Non-pigmented ciliary epithelial cell (primary cell): Measurements from ENCODE around the gene FBXO46.

Source experiments
- DNase-seq: peaks from one replicate; pipeline ENCODE4 v3.0.0-alpha.2; 2010; ENCODE audit warnings: low read depth

Gene FBXO46

DNA sequence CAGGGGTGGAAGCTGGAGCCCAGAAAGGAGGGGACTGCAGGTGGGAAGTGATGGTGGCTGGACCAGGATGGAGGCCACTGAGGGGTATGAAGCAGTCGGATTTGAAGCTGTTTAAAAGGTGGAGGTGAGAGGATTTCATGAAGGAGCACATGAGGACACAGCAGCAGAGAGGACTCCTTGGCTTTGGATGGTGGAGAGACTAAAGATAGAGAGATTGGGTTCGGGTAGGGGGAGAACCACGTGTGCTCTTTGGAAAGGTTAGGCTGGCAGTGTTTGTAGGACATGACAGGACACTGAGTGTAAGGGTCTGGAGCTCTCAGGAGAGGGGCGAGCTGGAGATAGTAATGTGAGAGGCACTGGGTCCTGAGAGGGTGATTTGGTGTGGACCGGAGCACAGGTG, 47.8 kb downstream of the FBXO46 start:
- no peak for DNase-seq

- no peak for DNase-seq
Measured at GRCh38 chr19:45682117-45682516, 48.6 kb downstream of the FBXO46 start.

DNA sequence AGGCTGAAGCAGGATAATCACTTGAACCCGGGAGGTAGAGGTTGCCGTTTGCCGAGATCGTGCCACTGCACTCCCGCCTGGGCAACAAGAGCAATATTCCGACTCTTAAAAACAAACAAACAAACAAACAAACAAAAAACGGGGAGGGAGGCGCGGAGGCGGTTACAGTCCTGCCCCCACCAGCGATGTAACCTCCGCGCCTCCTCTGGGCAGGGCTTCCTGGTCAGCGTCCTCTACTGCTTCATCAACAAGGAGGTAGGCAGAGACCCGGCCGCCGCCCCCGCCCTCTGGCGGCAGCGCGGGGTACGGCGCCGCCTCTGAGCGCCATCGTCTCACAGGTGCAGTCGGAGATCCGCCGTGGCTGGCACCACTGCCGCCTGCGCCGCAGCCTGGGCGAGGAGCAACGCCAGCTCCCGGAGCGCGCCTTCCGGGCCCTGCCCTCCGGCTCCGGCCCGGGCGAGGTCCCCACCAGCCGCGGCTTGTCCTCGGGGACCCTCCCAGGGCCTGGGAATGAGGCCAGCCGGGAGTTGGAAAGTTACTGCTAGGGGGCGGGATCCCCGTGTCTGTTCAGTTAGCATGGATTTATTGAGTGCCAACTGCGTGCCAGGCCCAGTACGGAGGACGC, 49.2 kb downstream of the FBXO46 start:
- DNase-seq, result no peak

- DNase-seq, result no peak
Measured at GRCh38 chr19:45677351-45678230, 53.1 kb downstream of the FBXO46 start.

GRCh38 chr19:45676851-45677263, 53.8 kb downstream of the FBXO46 start:
- no peak for DNase-seq

GRCh38 chr19:45674946-45675345, 55.8 kb downstream of the FBXO46 start:
- no peak for DNase-seq

GRCh38 chr19:45670670-45671453, 59.8 kb downstream of the FBXO46 start:
- DNase-seq, result no peak

- no peak for DNase-seq
Measured at GRCh38 chr19:45668342-45668871, 62.3 kb downstream of the FBXO46 start.

GRCh38 chr19:45667620-45668341, 62.9 kb downstream of the FBXO46 start, which contains the start of gene GIPR:
TSS of gene GIPR (plus strand) at chr19:45668221. CDS start at chr19:45669521, 1,300 bp downstream.
- no peak for DNase-seq

GRCh38 chr19:45664575-45664974, 66.1 kb downstream of the FBXO46 start:
- no peak for DNase-seq

GRCh38 chr19:45663800-45664199, 66.9 kb downstream of the FBXO46 start:
- no peak for DNase-seq

DNA sequence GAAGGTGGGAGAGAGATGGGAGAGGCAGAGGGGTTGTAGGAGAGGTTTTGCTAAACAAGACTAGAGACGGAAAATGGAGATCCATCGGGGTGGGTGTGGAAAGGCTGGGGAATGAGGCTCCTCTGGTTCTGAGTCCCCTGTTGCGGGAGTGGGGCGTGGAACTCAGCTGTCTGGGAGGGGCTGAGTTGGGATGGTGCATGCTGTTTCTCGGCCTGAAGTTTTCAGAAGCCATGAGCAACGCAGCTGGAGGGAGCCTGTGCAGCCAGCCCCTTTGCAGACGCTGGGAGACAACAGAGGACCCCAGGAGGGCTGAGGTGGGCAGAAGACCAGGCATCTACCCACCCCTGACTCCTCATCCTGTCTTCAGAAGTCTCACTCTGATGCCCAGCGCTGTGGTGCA, 70.1 kb downstream of the FBXO46 start:
- no peak for DNase-seq
